ENCODE results near the gene C1R.
A peak's percentile ranks its signal among the peaks of the same experiment; 100 is the strongest.

C1R gene

GRCh38 chr12:7096006-7096932, 4.0 kb upstream of the C1R start:
- DNase-seq = no peak

- peak; percentile 44 for DNase-seq
Observed at GRCh38 chr12:7093892-7094291, 1.6 kb upstream of the C1R start.

- no peak for DNase-seq
Observed at GRCh38 chr12:7093486-7093885, 1.2 kb upstream of the C1R start.

- no peak for DNase-seq
Observed at GRCh38 chr12:7092986-7093460, 778 bp upstream of the C1R start.

DNA sequence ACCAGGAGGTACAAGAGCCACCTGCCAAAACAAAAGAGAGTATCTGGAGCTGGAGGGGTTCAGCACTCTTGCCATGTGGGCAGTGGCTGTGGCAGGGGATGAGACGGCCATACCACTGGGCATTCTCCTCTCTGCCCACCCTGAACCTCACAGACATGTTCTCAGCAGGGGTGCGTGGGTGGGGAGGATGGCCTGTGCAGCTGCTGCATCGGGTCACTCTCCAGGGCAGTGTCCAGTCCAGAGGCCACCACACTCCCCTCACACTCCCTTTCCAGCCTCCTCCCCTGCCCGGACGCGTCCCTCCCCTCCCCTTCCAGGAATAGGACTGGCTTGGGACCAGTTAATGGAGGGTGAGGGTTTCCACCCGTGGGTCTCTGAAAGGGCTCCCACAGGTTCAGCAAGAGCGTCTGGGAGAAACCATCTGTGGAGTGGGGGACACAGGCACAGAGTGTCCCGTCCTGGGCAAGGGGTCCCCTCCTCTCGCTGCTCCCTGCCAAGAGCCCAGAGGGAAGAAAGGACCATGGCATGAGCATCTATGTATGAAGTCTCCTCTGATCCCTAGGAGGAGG, 501 bp downstream of the C1R start:
- DNase-seq = no peak

DNA sequence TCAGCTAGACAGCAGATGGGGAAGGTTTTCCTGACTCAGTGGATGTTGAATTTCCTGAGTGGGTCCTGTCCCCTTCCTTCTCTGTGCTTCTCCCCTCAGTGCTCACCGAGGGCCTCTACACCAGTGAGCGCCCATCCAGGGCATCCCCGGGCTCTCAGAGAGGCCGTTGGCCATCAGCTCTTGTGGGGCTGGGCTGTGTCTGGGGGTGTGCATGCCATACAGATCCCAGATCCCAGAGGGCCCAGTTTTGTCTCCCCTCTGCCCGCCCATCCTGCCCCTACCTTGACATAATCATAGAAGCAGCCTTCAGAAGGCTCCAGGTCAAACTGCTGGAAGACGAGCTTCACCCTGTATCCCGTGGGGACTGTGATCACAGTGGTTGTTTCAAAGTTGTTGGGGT, 1.1 kb downstream of the C1R start:
- DNase-seq = no peak

- DNase-seq = no peak
Observed at GRCh38 chr12:7090222-7090998, 1.8 kb downstream of the C1R start.

GRCh38 chr12:7089196-7089871, 2.9 kb downstream of the C1R start:
- DNase-seq = no peak

- DNase-seq = no peak
Observed at GRCh38 chr12:7083125-7083524, 9.1 kb downstream of the C1R start.

- no peak for DNase-seq
Observed at GRCh38 chr12:7081037-7081436, 11.2 kb downstream of the C1R start.

DNA sequence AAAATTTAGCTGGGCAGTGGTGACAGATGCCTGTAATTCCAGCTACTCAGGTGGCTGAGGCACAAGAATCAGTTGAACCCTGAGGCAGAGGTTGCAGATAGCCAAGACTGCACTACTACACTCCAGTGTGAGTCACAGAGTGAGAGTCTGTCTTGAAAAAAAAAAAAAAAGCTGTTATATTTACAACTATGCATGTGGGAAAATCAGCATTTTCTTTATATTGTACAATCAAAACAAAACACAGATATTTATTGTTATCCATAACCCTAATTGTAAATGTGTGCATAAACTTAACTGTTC, 12.5 kb downstream of the C1R start:
- DNase-seq = peak; percentile 51

GRCh38 chr12:7078163-7078562, 14.1 kb downstream of the C1R start:
- DNase-seq = no peak

DNA sequence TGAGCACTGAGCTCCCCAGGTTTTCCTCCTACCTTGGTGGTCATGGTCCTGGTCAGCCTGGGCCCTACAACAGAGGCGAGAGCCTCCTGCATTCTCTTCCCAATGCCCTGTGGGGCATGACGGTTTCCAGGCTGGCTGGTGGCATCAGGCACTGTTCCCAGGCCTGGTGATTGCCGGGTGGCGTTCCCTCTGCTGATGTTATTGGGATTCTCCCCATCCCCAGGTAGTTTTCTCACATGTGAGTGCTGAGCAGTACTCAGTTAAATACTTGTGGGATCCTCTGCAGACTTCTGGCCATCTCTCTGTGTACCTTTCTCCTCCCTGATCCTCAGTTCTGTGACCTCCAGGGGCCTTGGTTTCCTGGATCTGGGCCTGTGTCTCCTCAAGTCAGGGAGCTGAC, 15.8 kb downstream of the C1R start:
- no peak for DNase-seq

GRCh38 chr12:7075939-7076338, 16.3 kb downstream of the C1R start:
- DNase-seq = peak; percentile 74

- peak; percentile 29 for DNase-seq
Observed at GRCh38 chr12:7075518-7075917, 16.7 kb downstream of the C1R start.

DNA sequence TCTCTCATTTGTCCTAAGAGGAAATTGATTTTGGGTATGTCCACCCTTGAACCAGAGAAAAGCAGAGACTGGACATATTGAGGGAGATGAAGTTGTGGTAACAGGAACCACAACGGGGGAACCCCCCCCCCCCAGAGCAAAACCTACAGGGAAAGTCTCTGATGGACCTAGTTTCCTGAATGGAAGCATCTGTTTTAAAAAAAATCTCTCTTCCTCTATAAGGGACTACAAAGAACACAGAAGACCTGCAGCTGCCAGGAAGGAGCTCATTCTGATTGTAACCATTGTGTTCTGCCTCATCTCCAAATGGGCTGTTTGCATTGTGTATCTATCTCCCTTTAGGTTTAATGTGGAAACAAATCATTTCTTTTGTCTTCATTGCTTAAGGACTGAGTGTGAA, 18.3 kb downstream of the C1R start:
- no peak for DNase-seq

GRCh38 chr12:7072554-7072953, 19.7 kb downstream of the C1R start:
- no peak for DNase-seq

DNA sequence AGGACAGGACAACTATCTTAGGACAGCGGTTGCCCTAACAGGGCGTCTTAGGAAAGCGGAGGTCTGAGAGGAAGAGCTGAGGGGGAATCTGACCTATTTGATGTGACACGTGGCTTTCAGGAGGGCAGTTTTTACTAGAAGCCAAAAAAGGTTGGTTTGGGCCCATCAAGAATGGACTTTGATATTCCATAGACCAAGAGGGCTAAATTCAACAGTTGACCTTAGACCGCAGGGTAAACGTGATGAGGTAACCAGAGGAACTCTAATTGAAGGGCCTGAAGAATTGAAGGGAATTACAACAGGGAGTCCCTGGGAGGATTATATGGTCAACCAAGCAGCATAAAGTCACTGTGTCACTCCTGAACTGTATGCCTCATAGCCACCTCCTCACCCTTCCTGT, 20.2 kb downstream of the C1R start:
- DNase-seq = no peak

- no peak for DNase-seq
Observed at GRCh38 chr12:7069386-7069785, 22.9 kb downstream of the C1R start.

GRCh38 chr12:7068994-7069346, 23.3 kb downstream of the C1R start:
- no peak for DNase-seq

GRCh38 chr12:7068240-7068993, 23.8 kb downstream of the C1R start:
- DNase-seq = peak; percentile 8

GRCh38 chr12:7067096-7067495, 25.1 kb downstream of the C1R start:
- no peak for DNase-seq

- no peak for DNase-seq
Observed at GRCh38 chr12:7066596-7066995, 25.6 kb downstream of the C1R start.
